Measurements from ENCODE around the gene OR10T2.
"Not testable (repeated sequence)": the region's sequence is repeated elsewhere in the genome, so short reads cannot be mapped to it uniquely, and the experiment has no call there.

The OR10T2 gene

DNA sequence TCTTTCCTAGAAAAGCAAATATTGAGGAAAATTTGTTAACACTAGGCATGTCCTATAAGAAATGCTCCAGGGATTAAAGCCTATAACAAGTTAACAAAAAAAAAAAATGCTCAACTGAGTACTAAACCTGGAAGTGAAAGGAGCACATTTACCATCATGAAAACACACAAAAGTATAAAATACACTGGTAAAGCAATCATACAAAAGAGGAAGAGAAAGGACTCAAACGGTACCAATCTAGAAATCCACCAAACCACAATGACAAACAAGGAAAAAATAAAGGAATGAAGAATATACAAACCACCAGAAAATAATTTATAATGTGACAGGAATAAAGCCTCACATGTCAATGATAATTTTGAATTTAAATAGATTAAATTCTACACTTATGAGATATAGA, 24.4 kb downstream of the OR10T2 start:
- peaks cover 20% of the 10 kb centered on the region for H3K27me3 Mint-ChIP-seq
- DNase-seq, result no peak
- peaks cover 14% of the 10 kb centered on the region for H3K4me1 Mint-ChIP-seq
- ATAC-seq, result no peak
- peaks cover 29% of the 10 kb centered on the region for H3K9me3 Mint-ChIP-seq
- no peak overlapping the region for H3K27ac Mint-ChIP-seq
- no peak overlapping the region for H3K4me3 Mint-ChIP-seq
- peaks cover 3% of the 10 kb centered on the region for H3K36me3 Mint-ChIP-seq (ENCODE audit: low read depth)

DNA sequence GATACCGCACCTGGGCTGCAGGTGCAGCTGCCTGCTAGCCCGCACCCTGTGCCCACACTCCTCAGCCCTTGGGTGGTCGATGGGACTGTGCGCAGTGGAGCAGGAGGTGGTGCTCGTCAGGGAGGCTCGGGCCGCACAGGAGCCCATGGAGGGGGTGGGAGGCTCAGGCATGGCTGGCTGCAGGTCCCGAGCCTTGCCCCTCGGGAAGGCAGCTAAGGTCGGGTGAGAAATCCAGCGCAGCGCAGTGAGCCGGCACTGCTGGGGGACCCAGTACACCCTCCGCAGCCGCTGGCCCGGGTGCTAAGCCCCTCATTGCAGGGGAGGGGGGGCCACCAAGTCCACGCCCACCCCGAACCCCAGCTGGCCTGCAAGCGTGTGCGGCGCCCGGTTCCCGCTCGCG, 25.2 kb downstream of the OR10T2 start:
- DNase-seq; ATAC-seq; H3K4me3 Mint-ChIP-seq; H3K36me3 Mint-ChIP-seq (ENCODE audit: low read depth); H3K27ac Mint-ChIP-seq: not testable (repeated sequence)
- Mint-ChIP-seq H3K4me1 (peaks cover 14% of the 10 kb centered on the region), H3K9me3 (peaks cover 29% of the 10 kb centered on the region), H3K27me3 (peaks cover 25% of the 10 kb centered on the region)

DNA sequence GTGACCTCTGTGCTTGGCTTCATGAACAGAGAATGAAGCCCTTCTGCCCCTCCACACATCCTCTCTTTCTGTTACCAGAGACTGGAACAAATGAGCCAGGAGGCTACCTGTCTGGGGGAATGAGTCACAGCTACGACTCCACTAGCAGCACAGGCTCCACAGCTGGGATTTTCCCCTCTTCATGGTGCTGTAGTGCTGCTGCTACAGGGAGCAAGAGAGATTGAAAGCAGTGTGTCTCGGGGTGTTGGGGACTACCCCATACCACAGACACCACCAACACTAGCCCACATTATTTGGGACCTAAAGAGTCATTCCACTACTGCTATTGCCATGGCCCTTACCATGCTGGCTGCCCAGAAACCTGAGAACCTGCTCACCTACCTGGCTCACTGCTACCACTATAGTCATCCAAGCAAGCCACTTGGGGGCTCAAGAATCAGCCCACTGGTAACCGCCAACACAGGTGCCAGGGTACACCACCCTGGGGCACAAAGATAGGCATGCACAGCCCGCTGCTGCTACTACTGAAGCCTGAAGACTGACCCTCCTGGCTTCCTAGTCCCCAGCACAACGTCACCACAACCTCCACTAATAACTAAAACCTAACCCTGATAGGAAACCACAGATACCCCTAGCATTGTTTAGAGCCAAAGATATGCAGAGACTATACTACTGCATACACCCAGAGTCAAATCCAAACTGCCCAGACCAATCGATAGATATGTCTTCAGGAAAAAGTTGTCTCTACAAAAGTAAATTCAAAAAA, 27.9 kb downstream of the OR10T2 start:
- ATAC-seq (peak; percentile 100), DNase-seq (peak; percentile 50)
- peaks cover 25% of the 10 kb centered on the region for H3K9me3 Mint-ChIP-seq
- peak overlapping the region; percentile 61 for H3K27ac Mint-ChIP-seq
- peaks cover 16% of the 10 kb centered on the region for H3K4me1 Mint-ChIP-seq
- H3K27me3 Mint-ChIP-seq, result peaks cover 17% of the 10 kb centered on the region
- no peak overlapping the region for H3K4me3 Mint-ChIP-seq
- peaks cover 3% of the 10 kb centered on the region for H3K36me3 Mint-ChIP-seq (ENCODE audit: low read depth)

DNA sequence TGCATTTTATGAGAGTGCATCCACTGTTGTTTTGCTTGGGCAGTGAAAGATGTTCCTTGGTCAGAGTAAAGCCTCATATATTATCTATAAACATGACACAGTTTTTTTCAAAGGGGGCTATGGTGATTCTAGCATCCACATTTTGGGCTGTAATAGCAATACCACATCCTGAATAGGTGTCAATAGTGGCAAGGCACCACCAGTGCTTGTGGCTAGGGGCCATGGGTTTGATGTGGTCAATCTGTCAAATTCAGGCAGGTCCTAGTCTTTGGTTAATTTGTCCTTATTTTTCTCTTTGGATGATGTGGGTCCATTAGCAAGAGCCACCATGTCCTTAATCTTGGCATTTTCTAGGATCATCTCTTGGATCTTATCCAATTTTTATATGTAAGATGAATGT, 32.5 kb downstream of the OR10T2 start:
- H3K9me3 Mint-ChIP-seq, result peaks cover 9% of the 10 kb centered on the region
- H3K4me1 Mint-ChIP-seq, result peaks cover 14% of the 10 kb centered on the region
- H3K27me3 Mint-ChIP-seq, result peaks cover 12% of the 10 kb centered on the region
- ATAC-seq, result no peak
- peaks cover 3% of the 10 kb centered on the region for H3K36me3 Mint-ChIP-seq (ENCODE audit: low read depth)
- H3K27ac Mint-ChIP-seq, result no peak overlapping the region
- DNase-seq, result no peak
- no peak overlapping the region for H3K4me3 Mint-ChIP-seq

- peaks cover 5% of the 10 kb centered on the region for H3K9me3 Mint-ChIP-seq
- no peak overlapping the region for H3K27ac Mint-ChIP-seq
- ATAC-seq (no peak), DNase-seq (no peak)
- no peaks in the 10 kb centered on the region for H3K36me3 Mint-ChIP-seq (ENCODE audit: low read depth)
- H3K27me3 Mint-ChIP-seq, result peaks cover 7% of the 10 kb centered on the region
- H3K4me1 Mint-ChIP-seq, result peaks cover 3% of the 10 kb centered on the region
- no peak overlapping the region for H3K4me3 Mint-ChIP-seq
Observed at GRCh38 chr1:158362941-158363340, 36.3 kb downstream of the OR10T2 start.

DNA sequence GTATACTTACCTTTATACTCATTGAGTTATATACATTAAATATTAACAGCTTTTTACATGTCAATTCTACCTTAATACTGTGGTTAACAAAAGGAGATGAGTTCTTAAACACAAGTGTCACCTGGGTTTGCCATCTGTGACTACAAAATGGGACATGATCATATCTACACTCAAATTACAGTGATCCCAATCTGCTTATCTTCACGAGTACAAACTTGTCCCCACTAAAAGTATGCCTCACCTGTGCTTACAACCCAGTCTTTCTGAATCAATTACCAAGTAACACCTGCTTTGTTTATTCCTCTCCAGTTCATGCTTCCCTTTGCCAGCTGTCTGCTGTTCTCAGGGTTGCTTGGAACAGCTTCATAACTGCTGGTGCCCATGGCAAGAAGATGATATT, 36.8 kb downstream of the OR10T2 start:
- ATAC-seq, result no peak
- no peak overlapping the region for H3K27ac Mint-ChIP-seq
- no peak for DNase-seq
- peaks cover 5% of the 10 kb centered on the region for H3K27me3 Mint-ChIP-seq
- no peak overlapping the region for H3K4me3 Mint-ChIP-seq
- peaks cover 3% of the 10 kb centered on the region for H3K4me1 Mint-ChIP-seq
- no peaks in the 10 kb centered on the region for H3K36me3 Mint-ChIP-seq (ENCODE audit: low read depth)
- H3K9me3 Mint-ChIP-seq, result peaks cover 5% of the 10 kb centered on the region

GRCh38 chr1:158357441-158357840, 41.8 kb downstream of the OR10T2 start:
- no peaks in the 10 kb centered on the region for H3K36me3 Mint-ChIP-seq (ENCODE audit: low read depth)
- H3K27ac Mint-ChIP-seq, result no peak overlapping the region
- H3K4me3 Mint-ChIP-seq, result no peak overlapping the region
- H3K27me3 Mint-ChIP-seq, result peaks cover 42% of the 10 kb centered on the region
- H3K4me1 Mint-ChIP-seq, result peaks cover 6% of the 10 kb centered on the region
- ATAC-seq, result no peak
- no peaks in the 10 kb centered on the region for H3K9me3 Mint-ChIP-seq
- no peak for DNase-seq

- ATAC-seq (no peak), DNase-seq (no peak)
- H3K27me3 Mint-ChIP-seq, result peaks cover 42% of the 10 kb centered on the region
- H3K4me3 Mint-ChIP-seq, result no peak overlapping the region
- H3K4me1 Mint-ChIP-seq, result peaks cover 6% of the 10 kb centered on the region
- H3K9me3 Mint-ChIP-seq, result no peaks in the 10 kb centered on the region
- no peaks in the 10 kb centered on the region for H3K36me3 Mint-ChIP-seq (ENCODE audit: low read depth)
- no peak overlapping the region for H3K27ac Mint-ChIP-seq
Observed at GRCh38 chr1:158356616-158357015, 42.6 kb downstream of the OR10T2 start.

- Mint-ChIP-seq H3K36me3 (ENCODE audit: low read depth) (no peaks in the 10 kb centered on the region), H3K27ac (no peak overlapping the region), H3K4me3 (no peak overlapping the region), H3K9me3 (no peaks in the 10 kb centered on the region), H3K27me3 (peaks cover 42% of the 10 kb centered on the region), H3K4me1 (peaks cover 6% of the 10 kb centered on the region)
- ATAC-seq, result no peak
- DNase-seq, result no peak
Observed at GRCh38 chr1:158355773-158356285, 43.4 kb downstream of the OR10T2 start.

GRCh38 chr1:158354255-158354654, 45.0 kb downstream of the OR10T2 start:
- ATAC-seq, result no peak
- H3K4me3 Mint-ChIP-seq, result no peak overlapping the region
- H3K4me1 Mint-ChIP-seq, result peaks cover 6% of the 10 kb centered on the region
- no peaks in the 10 kb centered on the region for H3K36me3 Mint-ChIP-seq (ENCODE audit: low read depth)
- peaks cover 42% of the 10 kb centered on the region for H3K27me3 Mint-ChIP-seq
- DNase-seq, result no peak
- no peak overlapping the region for H3K27ac Mint-ChIP-seq
- no peaks in the 10 kb centered on the region for H3K9me3 Mint-ChIP-seq

DNA sequence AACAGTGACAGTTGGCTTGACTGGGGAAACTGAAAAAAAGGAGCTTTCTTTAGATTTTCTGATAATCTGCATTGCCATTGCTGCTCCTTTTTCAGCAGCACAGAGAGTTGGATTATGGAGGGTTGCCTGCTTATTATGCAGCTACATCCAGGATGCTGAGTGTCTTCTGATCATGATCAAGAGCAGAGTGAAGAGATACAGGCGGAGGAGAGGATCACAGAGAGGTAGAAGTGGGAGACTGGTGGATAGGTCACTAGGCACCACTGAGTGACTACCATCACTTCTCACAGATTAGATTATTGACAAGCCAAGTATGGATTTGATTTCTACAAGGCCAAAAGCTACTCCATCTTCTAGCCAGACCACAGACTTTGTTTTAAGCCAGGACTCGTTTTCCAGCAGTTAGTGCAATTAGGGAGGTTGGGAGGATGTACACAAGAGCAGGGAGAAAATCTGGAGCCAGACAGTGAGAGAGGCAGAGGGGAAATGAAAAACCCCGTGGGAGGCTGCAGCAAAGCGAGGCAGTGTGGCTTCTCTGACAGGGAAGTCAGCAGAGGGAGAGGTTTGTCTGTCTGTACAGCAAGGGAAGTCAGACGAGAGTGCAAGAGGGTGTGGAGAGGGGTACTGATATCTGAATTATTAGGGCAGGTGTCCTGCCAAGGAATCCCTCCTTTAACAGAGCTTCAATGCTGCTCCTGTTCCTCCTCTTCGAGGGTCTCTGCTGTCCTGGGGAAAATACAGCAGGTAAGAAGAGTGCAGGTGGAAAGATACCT, 45.8 kb downstream of the OR10T2 start, which contains the start of gene CD1E:
TSS of gene CD1E (plus strand) at position 592 of the 773 bp plus-strand sequence. CDS start at position 687, 95 bp downstream.
- no peak for ATAC-seq
- no peaks in the 10 kb centered on the region for H3K36me3 Mint-ChIP-seq (ENCODE audit: low read depth)
- H3K4me3 Mint-ChIP-seq, result no peak within 1 kb of the TSS
- H3K9me3 Mint-ChIP-seq, result no peaks in the 10 kb centered on the region
- H3K27ac Mint-ChIP-seq, result no peak within 1 kb of the TSS
- no peak for DNase-seq
- H3K4me1 Mint-ChIP-seq, result peaks cover 6% of the 10 kb centered on the region
- H3K27me3 Mint-ChIP-seq, result peaks cover 41% of the 10 kb centered on the region

DNA sequence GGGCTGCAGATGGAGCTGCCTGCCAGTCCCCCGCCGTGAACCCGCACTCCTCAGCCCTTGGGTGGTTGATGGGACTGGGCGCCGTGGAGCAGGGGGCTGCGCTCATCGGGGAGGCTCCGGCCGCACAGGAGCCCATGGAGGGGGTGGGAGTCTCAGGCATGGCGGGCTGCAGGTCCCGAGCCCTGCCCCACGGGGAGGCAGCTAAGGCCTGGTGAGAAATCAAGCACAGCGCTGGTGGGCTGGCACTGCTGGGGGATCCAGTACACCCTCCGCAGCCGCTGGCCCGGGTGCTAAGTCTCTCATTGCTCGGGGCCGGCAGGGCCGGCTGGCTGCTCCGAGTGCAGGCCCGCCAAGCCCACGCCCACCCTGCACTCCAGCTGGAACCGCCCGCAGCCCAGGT, 50.3 kb downstream of the OR10T2 start:
- not testable (repeated sequence) for H3K4me1 Mint-ChIP-seq; H3K27ac Mint-ChIP-seq; DNase-seq; H3K36me3 Mint-ChIP-seq (ENCODE audit: low read depth); ATAC-seq; H3K4me3 Mint-ChIP-seq; H3K27me3 Mint-ChIP-seq
- peaks cover 16% of the 10 kb centered on the region for H3K9me3 Mint-ChIP-seq

Data from activated naive CD8-positive, alpha-beta T cell treated with anti-CD3 and anti-CD28 coated beads, Interleukin-2, amount 50 U/mL, for 24 hours (primary cell).